Smooth muscle cell (in vitro differentiated cells): Measurements from ENCODE around the gene UBL7. TPM values are rescaled to one million over a fixed set of nuclear protein-coding genes. Genes with fewer than 3 reads are reported as not detected.

Source experiments
- DNase-seq: peaks from one replicate; lab custom pipeline; 2025; ENCODE audit not compliant: unreplicated experiment; lab: John Stamatoyannopoulos, UW
- H2AFZ ChIP-seq: fragments of 200-600 bp; sonication (generic); 2 replicates; pipeline ENCODE4 v1.6.0; 2016; ENCODE audit warnings: antibody characterized with exemption, low read depth, mild to moderate bottlenecking
- H3F3A ChIP-seq: fragments of 200-600 bp; sonication (generic); 2 replicates; pipeline ENCODE4 v1.6.0; 2017; ENCODE audit warnings: antibody characterized with exemption, low read depth
- H3K27ac ChIP-seq: fragments of 200-600 bp; sonication (generic); 2 replicates; pipeline ENCODE4 v1.5.1; 2016; ENCODE audit warnings: low read depth, mild to moderate bottlenecking
- H3K27me3 ChIP-seq: fragments of 200-600 bp; sonication (generic); 2 replicates; pipeline ENCODE4 v1.6.1; 2016; ENCODE audit warnings: low read depth, mild to moderate bottlenecking
- H3K36me3 ChIP-seq: fragments of 200-600 bp; sonication (generic); 2 replicates; pipeline ENCODE4 v1.5.1; 2016; ENCODE audit warnings: low read depth
- H3K4me1 ChIP-seq: fragments of 200-600 bp; sonication (generic); 2 replicates; pipeline ENCODE4 v1.5.1; 2016; ENCODE audit warnings: low read depth
- H3K4me2 ChIP-seq: fragments of 200-600 bp; sonication (generic); 2 replicates; pipeline ENCODE4 v1.6.0; 2016; ENCODE audit warnings: mild to moderate bottlenecking
- H3K4me3 ChIP-seq: fragments of 200-600 bp; sonication (generic); 2 replicates; pipeline ENCODE4 v1.5.1; 2016; ENCODE audit warnings: mild to moderate bottlenecking
- H3K79me2 ChIP-seq: fragments of 200-600 bp; sonication (generic); 2 replicates; pipeline ENCODE4 v1.6.0; 2016; ENCODE audit warnings: low read depth, mild to moderate bottlenecking
- H3K9ac ChIP-seq: fragments of 200-600 bp; sonication (generic); 2 replicates; pipeline ENCODE4 v1.6.0; 2016; ENCODE audit warnings: low read depth
- H3K9me3 ChIP-seq: fragments of 200-600 bp; sonication (generic); replicated peaks from 2 replicates; pipeline ENCODE4 v1.5.1; 2016; ENCODE audit warnings: low read depth
- H4K20me1 ChIP-seq: fragments of 200-600 bp; sonication (generic); 2 replicates; pipeline ENCODE4 v1.6.0; 2016; ENCODE audit warnings: low read depth
- CTCF ChIP-seq: fragments of 200-600 bp; sonication (generic); IDR thresholded peaks from 2 replicates; pipeline ENCODE4 v1.5.1; 2017; ENCODE audit warnings: borderline replicate concordance, mild to moderate bottlenecking, antibody characterized with exemption; ENCODE audit not compliant: insufficient read depth, poor library complexity, severe bottlenecking
- WGBS: methylation state at CpG from one replicate; pipeline ENCODE4 v1.1.7; 2016; ENCODE audit warnings: low lambda C conversion rate; 5-methylcytosine and 5-hydroxymethylcytosine counted together
- polyA plus RNA-seq: library from polyadenylated mRNA; unstranded; fragments of >200 nt; fragmentation: Nextera tagmentation; extraction: Ambion mirVana; gene quantifications from 2 replicates; pipeline ENCODE4 v1.2.1, GENCODE V29; 2016
- total RNA-seq: library from RNA; depleted of rRNA; stranded (reverse); fragments of >200 nt; gene quantifications from 2 replicates; pipeline ENCODE4 v1.2.3, GENCODE V29; 2014

UBL7 gene
- total and polyA plus RNA-seq, 2 experiments from 2014 or later: 60.6 to 64.4 TPM

- H3K4me3 ChIP-seq: no peak overlapping the region
- WGBS: 91% methylated on average over 9 of the region's 9 CpGs
- H3K9ac ChIP-seq: no peak overlapping the region
- H3K4me1 ChIP-seq: no peaks in the 10 kb centered on the region
- no peak overlapping the region for H3K4me2 ChIP-seq
- peaks cover 18% of the 10 kb centered on the region for H4K20me1 ChIP-seq
- peaks cover 4% of the 10 kb centered on the region for H3K79me2 ChIP-seq
- H3K9me3 ChIP-seq: no peaks in the 10 kb centered on the region
- TF ChIP-seq CTCF: no peak
- no peak for DNase-seq
- no peaks in the 10 kb centered on the region for H3K27me3 ChIP-seq
- no peak overlapping the region for H2AFZ ChIP-seq
- H3F3A ChIP-seq: no peaks in the 10 kb centered on the region
- no peaks in the 10 kb centered on the region for H3K36me3 ChIP-seq
- H3K27ac ChIP-seq: no peak overlapping the region
Observed at GRCh38 chr15:74413350-74414080, 47.4 kb downstream of the UBL7 start.

- H3K9ac ChIP-seq: no peak overlapping the region
- WGBS: 81% methylated on average over 6 of the region's 6 CpGs
- H3F3A ChIP-seq: peaks cover 7% of the 10 kb centered on the region
- no peaks in the 10 kb centered on the region for H3K27me3 ChIP-seq
- peaks cover 10% of the 10 kb centered on the region for H3K4me1 ChIP-seq
- peaks cover 4% of the 10 kb centered on the region for H4K20me1 ChIP-seq
- H3K4me3 ChIP-seq: no peak overlapping the region
- H3K9me3 ChIP-seq: no peaks in the 10 kb centered on the region
- no peak overlapping the region for H2AFZ ChIP-seq
- H3K79me2 ChIP-seq: no peaks in the 10 kb centered on the region
- no peak overlapping the region for H3K27ac ChIP-seq
- no peak for DNase-seq
- no peaks in the 10 kb centered on the region for H3K36me3 ChIP-seq
- H3K4me2 ChIP-seq: no peak overlapping the region
- TF ChIP-seq CTCF: no peak
Observed at GRCh38 chr15:74412159-74412558, 48.8 kb downstream of the UBL7 start.

- Histone ChIP-seq H3F3A (peaks cover 12% of the 10 kb centered on the region), H3K4me1 (peaks cover 15% of the 10 kb centered on the region), H3K9me3 (no peaks in the 10 kb centered on the region), H3K4me3 (no peak overlapping the region), H3K9ac (no peak overlapping the region), H3K27ac (no peak overlapping the region), H2AFZ (no peak overlapping the region), H3K79me2 (no peaks in the 10 kb centered on the region), H3K4me2 (no peak overlapping the region), H3K36me3 (no peaks in the 10 kb centered on the region), H3K27me3 (no peaks in the 10 kb centered on the region), H4K20me1 (no peaks in the 10 kb centered on the region)
- DNase-seq: no peak
- WGBS: 95% methylated on average over 11 of the region's 12 CpGs
- no peak for TF ChIP-seq CTCF
Observed at GRCh38 chr15:74411686-74412085, 49.3 kb downstream of the UBL7 start.

GRCh38 chr15:74410502-74410901, 50.5 kb downstream of the UBL7 start:
- no peaks in the 10 kb centered on the region for H4K20me1 ChIP-seq
- peaks cover 19% of the 10 kb centered on the region for H3K4me1 ChIP-seq
- TF ChIP-seq CTCF: no peak
- no peaks in the 10 kb centered on the region for H3K9me3 ChIP-seq
- 96% methylated on average over 18 of the region's 18 CpGs for WGBS
- H2AFZ ChIP-seq: no peak overlapping the region
- no peak overlapping the region for H3K9ac ChIP-seq
- H3K4me3 ChIP-seq: no peak overlapping the region
- H3K27ac ChIP-seq: no peak overlapping the region
- no peak overlapping the region for H3K4me2 ChIP-seq
- H3K79me2 ChIP-seq: no peaks in the 10 kb centered on the region
- no peaks in the 10 kb centered on the region for H3K36me3 ChIP-seq
- no peak for DNase-seq
- H3F3A ChIP-seq: peaks cover 23% of the 10 kb centered on the region
- H3K27me3 ChIP-seq: no peaks in the 10 kb centered on the region
